HG02763 (cell line): ENCODE data around the gene TEX12.

ENCODE experiments used
- ATAC-seq: cut with Tn5 transposase; IDR thresholded peaks from one replicate; pipeline ENCODE4 v1.9.1; 2021; ENCODE audit warnings: mild to moderate bottlenecking, moderate library complexity; ENCODE audit not compliant: unreplicated experiment

Gene TEX12

DNA sequence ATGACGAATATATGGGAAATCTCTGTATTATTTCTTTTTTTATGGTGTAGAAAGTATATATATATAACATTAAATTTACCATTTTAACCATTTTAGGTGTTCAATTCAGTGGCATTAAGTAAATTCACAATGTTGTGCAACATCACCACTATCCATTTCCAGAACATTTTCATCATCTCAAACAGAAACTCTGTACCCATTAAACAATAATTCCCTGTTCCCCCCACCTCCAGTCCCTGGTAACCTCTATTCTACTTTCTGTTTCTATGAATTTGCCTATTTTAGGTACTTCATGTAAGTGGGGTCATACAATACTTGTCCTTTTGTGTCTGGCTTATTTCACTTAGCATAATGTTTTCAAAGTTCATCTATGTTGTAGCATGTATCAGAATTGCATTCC lies 43.7 kb downstream of the TEX12 start:
- no peak for ATAC-seq

DNA sequence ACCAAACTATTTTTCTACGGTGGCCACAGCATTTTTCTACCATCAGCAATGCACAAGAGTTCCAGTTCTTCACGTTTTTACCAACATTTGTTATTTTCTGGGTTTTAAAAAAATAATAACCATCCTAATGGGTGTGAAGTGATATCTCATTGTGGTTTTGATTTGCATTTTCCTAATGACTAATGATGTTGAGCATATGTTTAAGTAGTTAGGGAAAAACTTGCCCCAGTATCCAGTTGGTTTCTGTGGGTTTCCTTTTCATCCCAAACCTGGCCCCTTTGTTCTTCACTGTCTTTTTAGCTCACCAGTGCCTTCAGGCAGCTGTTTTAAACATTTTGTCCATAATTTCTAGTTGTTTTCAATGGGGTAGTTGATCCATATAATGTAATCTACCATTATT lies 44.4 kb downstream of the TEX12 start:
- ATAC-seq: no peak

DNA sequence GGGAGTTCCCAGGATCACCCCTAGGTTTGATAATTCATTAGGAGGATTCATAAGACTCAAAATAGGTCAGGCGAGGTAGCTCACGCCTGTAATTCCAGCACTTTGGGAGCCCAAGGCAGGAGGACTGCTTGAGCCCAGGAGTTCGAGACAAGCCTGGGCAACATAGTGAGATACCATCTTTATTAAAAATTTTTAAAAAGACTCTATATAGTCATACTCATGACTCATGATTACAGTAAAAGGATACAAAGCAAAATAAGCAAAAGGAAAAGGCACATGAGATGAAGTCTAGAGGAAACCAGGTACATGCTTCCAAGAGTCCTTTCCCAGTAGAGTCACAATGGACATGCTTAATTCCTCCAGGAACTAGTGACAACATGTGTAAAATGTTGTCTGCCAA lies 45.1 kb downstream of the TEX12 start:
- ATAC-seq: no peak

- ATAC-seq: no peak
Measured at GRCh38 chr11:112212710-112213109, 45.5 kb downstream of the TEX12 start.

DNA sequence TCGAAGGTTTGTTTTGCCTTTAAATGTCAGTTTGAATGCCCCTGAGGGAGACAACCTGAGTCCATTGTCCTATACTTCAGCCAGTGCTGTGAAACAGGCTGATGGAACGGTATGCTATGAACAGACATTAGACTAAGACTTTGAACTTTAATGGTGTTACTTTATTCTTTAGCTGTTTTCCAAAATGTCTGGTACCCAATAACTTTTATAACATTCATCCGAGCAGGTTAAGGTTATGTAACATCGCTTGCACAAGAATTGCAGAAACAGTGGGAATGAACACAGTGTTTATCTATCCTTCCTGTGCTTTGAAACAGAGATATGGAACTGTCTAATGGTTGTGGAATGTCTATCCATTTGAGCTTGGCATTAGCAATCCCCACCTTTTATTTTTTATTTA lies 46.6 kb downstream of the TEX12 start:
- no peak for ATAC-seq

GRCh38 chr11:112215621-112216020 lies 48.4 kb downstream of the TEX12 start:
- ATAC-seq: no peak

DNA sequence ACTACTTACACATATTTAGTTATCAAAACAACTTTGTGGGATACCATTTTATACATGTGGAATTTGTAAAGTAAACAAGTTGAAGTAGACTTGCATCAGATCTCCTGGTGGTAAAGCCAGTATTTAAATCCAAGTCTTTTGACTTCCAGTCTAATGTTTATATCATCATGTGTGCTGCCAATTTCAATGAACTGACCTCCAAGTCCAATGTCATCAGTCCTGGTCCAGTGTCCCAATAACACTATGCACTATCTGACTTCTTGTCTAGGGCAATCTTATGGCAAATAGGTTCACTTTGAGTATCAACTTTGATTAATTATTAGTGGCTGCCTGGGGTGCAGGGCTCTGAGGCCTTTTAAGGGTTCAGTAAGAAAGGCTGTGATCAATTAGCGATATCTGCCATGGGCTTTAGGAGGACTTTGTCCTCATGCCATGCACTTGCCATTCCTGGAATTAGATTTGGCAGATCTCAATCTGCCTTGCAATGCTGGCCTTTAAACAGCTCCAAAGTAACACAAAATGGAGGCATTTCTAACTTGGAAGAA lies 49.5 kb downstream of the TEX12 start:
- ATAC-seq: no peak

DNA sequence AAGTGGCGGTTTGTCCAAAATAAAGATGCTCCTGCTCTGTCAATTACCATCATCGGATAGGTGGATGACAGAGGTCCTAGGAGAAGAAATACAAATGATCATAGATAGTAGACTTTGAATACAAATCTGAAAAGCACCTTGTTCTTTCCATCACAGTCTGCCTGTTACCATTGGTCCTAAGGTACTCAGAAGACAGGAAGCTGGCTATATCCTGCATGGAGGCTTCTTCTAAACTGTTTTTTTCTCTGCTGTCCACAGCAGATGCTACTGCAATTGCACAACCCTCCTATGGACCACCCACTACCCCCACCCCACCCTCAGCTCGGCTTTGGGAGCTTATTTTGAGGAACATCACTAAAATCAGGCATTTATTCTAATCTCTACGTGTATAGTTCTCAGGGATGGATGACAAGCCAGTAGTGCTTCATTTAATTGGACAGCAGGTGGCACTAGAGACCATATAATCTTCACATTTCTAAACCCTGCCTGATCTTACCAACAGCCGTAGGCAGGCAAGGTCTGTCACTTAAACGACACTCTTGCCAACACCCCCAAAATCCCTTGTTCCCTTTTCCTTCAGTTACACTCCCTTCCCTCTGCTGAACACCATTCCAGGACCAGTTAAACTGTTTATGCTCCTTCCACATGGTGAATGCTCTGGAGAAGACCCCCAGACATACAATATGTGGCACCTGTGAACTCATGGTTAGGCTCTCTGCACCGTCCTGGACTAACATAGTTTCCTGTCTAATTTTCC lies 52.5 kb downstream of the TEX12 start:
- peak; percentile 96 for ATAC-seq

GRCh38 chr11:112221274-112221835 lies 54.2 kb downstream of the TEX12 start:
- ATAC-seq: no peak
